HCT116 (cell line): Measurements from ENCODE around the gene COL9A3. TPM values are rescaled to one million over a fixed set of nuclear protein-coding genes. Genes with fewer than 3 reads are reported as not detected.

Source experiments
- ATAC-seq: fragments of 200-7000 bp; cut with Tn5 transposase; 2 replicates; pipeline ENCODE4 v1.9.1; 2020; ENCODE audit warnings: mild to moderate bottlenecking, moderate library complexity
- BruUV-seq: library from RNA; stranded (reverse); fragments of 400-500 nt; replicated peaks from 2 replicates; lab custom pipeline; 2021; lab: Mats Ljungman, UMichigan
- CTCF ChIA-PET: fragments of 300-600 bp; sonication (Branson Sonifier 250); formaldehyde crosslinking; loops from one replicate; lab custom pipeline; 2021; ENCODE audit warnings: antibody characterized with exemption; lab: Charles Lee
- POLR2A ChIA-PET: fragments of 300-600, 350-600 bp; sonication (Branson Sonifier 250); formaldehyde crosslinking; loops from one replicate; lab custom pipeline; 2021; ENCODE audit warnings: antibody characterized with exemption; lab: Charles Lee
- RAD21 ChIA-PET, 2 experiments: fragments of 300-600 bp; sonication (Branson Sonifier 250); formaldehyde crosslinking; loops; one replicate each; lab custom pipeline; 2023; ENCODE audit warnings: low total read pairs in 2 of 2; ENCODE audit not compliant: uncharacterized antibody in 2 of 2, unreplicated experiment in 2 of 2, low non-redundant PET in 1 of 2; lab: Charles Lee
- DNase-seq: peaks from one replicate; pipeline ENCODE4 v3.0.0-alpha.2; 2010; ENCODE audit warnings: low read depth, low spot score
- H2AFZ ChIP-seq: fragments of 200-600 bp; shearing (Covaris generic), sonication (generic); 2 replicates; pipeline ENCODE4 v1.6.1; 2017; ENCODE audit warnings: low read depth, mixed run types, mixed read lengths, antibody characterized with exemption, low read length; ENCODE audit not compliant: poor library complexity, severe bottlenecking
- H3K27ac ChIP-seq: 2 replicates; pipeline ENCODE4 v1.5.1; 2012; ENCODE audit warnings: low read depth, low read length
- H3K27me3 ChIP-seq: fragments of 200-600 bp; sonication (generic); 2 replicates; pipeline ENCODE4 v1.6.1; 2016; ENCODE audit warnings: mixed run types, low read length, mixed read lengths; ENCODE audit not compliant: insufficient read depth
- H3K36me3 ChIP-seq, 2 experiments: fragments of 200-500 bp in 1 of 2; fragments of 200-600 bp in 1 of 2; sonication (Bioruptor generic) in 1 of 2; sonication (generic) in 1 of 2; 2 replicates each; pipeline versions ENCODE4 v1.5.1 to v1.6.1; 2014 to 2016; ENCODE audit warnings: low read length in 2 of 2, inconsistent platforms in 1 of 2, mixed read lengths in 1 of 2, mixed run types in 1 of 2; ENCODE audit not compliant: insufficient read depth in 2 of 2, control insufficient read depth in 1 of 2
- H3K4me1 ChIP-seq, 2 experiments: fragments of 200-600 bp in 1 of 2; sonication (generic) in 1 of 2; 2 replicates each; pipeline versions ENCODE4 v1.5.1 to v1.6.1; 2012 to 2017; ENCODE audit warnings: low read length in 2 of 2, inconsistent platforms in 1 of 2, mild to moderate bottlenecking in 1 of 2, mixed read lengths in 1 of 2, mixed run types in 1 of 2, moderate library complexity in 1 of 2; ENCODE audit not compliant: insufficient read depth in 2 of 2, control insufficient read depth in 1 of 2
- H3K4me2 ChIP-seq: fragments of 200-600 bp; sonication (generic); 2 replicates; pipeline ENCODE4 v1.6.1; 2017; ENCODE audit warnings: mixed run types, low read length, mixed read lengths
- H3K4me3 ChIP-seq, 2 experiments: fragments of 200-600 bp in 1 of 2; sonication (generic) in 1 of 2; replicated peaks in 1 of 2; 2 replicates each; pipeline ENCODE4 v1.5.1; 2011 to 2016; ENCODE audit warnings: low read length in 2 of 2, control low read depth in 1 of 2, low read depth in 1 of 2, mild to moderate bottlenecking in 1 of 2, mixed read lengths in 1 of 2, mixed run types in 1 of 2
- H3K79me2 ChIP-seq: fragments of 200-600 bp; sonication (generic); 2 replicates; pipeline ENCODE4 v1.6.1; 2017; ENCODE audit warnings: mild to moderate bottlenecking, mixed run types, low read length, moderate library complexity, mixed read lengths; ENCODE audit not compliant: insufficient read depth
- H3K9ac ChIP-seq: fragments of 200-600 bp; sonication (generic); 2 replicates; pipeline ENCODE4 v1.6.1; 2016; ENCODE audit warnings: low read length, mixed read lengths
- H3K9me2 ChIP-seq: fragments of 200-600 bp; sonication (generic), shearing (Covaris generic); 2 replicates; pipeline ENCODE4 v1.6.1; 2017; ENCODE audit warnings: mixed run types, mild to moderate bottlenecking, moderate library complexity; ENCODE audit not compliant: insufficient read depth
- H3K9me3 ChIP-seq, 2 experiments: fragments of 200-500 bp in 1 of 2; fragments of 200-600 bp in 1 of 2; sonication (Bioruptor generic) in 1 of 2; sonication (generic) in 1 of 2; 2 replicates each; pipeline ENCODE4 v1.6.1; 2014 to 2017; ENCODE audit warnings: low read length in 2 of 2, mixed read lengths in 2 of 2, inconsistent platforms in 1 of 2, low read depth in 1 of 2, mild to moderate bottlenecking in 1 of 2, mixed run types in 1 of 2, moderate library complexity in 1 of 2; ENCODE audit not compliant: control insufficient read depth in 1 of 2, insufficient read depth in 1 of 2
- H4K20me1 ChIP-seq: fragments of 200-600 bp; sonication (generic), shearing (Covaris generic); 2 replicates; pipeline ENCODE4 v1.6.1; 2017; ENCODE audit warnings: mixed run types, mild to moderate bottlenecking, moderate library complexity; ENCODE audit not compliant: insufficient read depth
- EZH2 ChIP-seq: fragments of 200-600 bp; sonication (generic); IDR thresholded peaks from 2 replicates; pipeline ENCODE4 v1.6.1; 2017; ENCODE audit warnings: antibody characterized with exemption, mixed run types
- POLR2A ChIP-seq: IDR thresholded peaks from 2 replicates; pipeline ENCODE4 v1.7.0; 2011; ENCODE audit warnings: borderline replicate concordance; ENCODE audit not compliant: insufficient read depth, insufficient read length; ENCODE audit errors: extremely low read depth
- RAD21 ChIP-seq: IDR thresholded peaks from 2 replicates; pipeline ENCODE4 v1.6.1; 2012; ENCODE audit warnings: low read depth, mild to moderate bottlenecking
- SIN3A ChIP-seq: IDR thresholded peaks from 2 replicates; pipeline ENCODE4 v1.6.1; 2012; ENCODE audit warnings: low read depth
- SRF ChIP-seq: IDR thresholded peaks from 2 replicates; pipeline ENCODE4 v1.6.1; 2012; ENCODE audit warnings: low read depth
- TCF7L2 ChIP-seq: IDR thresholded peaks from 2 replicates; pipeline ENCODE4 v1.7.0; 2011; ENCODE audit warnings: borderline replicate concordance, inconsistent platforms; ENCODE audit not compliant: insufficient read depth, insufficient read length; ENCODE audit errors: extremely low read depth
- ZBTB33 ChIP-seq: IDR thresholded peaks from 2 replicates; pipeline ENCODE4 v1.6.1; 2011; ENCODE audit warnings: mild to moderate bottlenecking, low read length, moderate library complexity; ENCODE audit not compliant: insufficient replicate concordance; ENCODE audit errors: extremely low read depth
- intact Hi-C: fragments of 100-400 bp; cut with micrococcal nuclease; formaldehyde crosslinking; loops from 2 replicates; pipeline ENCODE4 v1.10.0; 2022
- total RNA-seq: library from RNA; stranded (reverse); gene quantifications from one replicate; pipeline ENCODE4 v1.2.1, GENCODE V29; 2021; ENCODE audit not compliant: unreplicated experiment
- TF ChIP-seq, protein P1 (sequence below), 3 experiments: fragments of 200-600 bp in 1 of 3; sonication (generic) in 1 of 3; IDR thresholded peaks in 2 of 3; conservative IDR thresholded peaks in 1 of 3; 2 replicates each; pipeline ENCODE4 v1.5.1; 2012 to 2017; ENCODE audit warnings: low read depth in 2 of 3, low read length in 2 of 3, antibody characterized with exemption in 1 of 3, borderline replicate concordance in 1 of 3, control low read depth in 1 of 3, mild to moderate bottlenecking in 1 of 3, mixed read lengths in 1 of 3, mixed run types in 1 of 3, moderate library complexity in 1 of 3; ENCODE audit not compliant: insufficient read depth in 1 of 3

The COL9A3 gene
- total RNA-seq, 1 experiment from 2014 or later = 29.7 TPM

GRCh38 chr20:62849431-62849830 lies 32.6 kb downstream of the COL9A3 start:
- ChIA-PET RAD21 (no interaction called here), CTCF (no interaction called here), POLR2A (no interaction called here)
- Histone ChIP-seq H3K27ac (no peak overlapping the region), H3K4me2 (no peak overlapping the region), H4K20me1 (no peaks in the 10 kb centered on the region), H2AFZ (no peak overlapping the region), H3K4me1 (no peaks in the 10 kb centered on the region), H3K27me3 (no peaks in the 10 kb centered on the region), H3K9me3 (no peaks in the 10 kb centered on the region), H3K79me2 (peaks cover 6% of the 10 kb centered on the region; the same call in 1 of the 2 replicates), H3K36me3 (peaks cover 19 to 32% of the 10 kb centered on the region in 2 experiments), H3K4me3 (no peak overlapping the region), H3K9me2 (no peaks in the 10 kb centered on the region), H3K9ac (no peak overlapping the region)
- TF ChIP-seq TCF7L2 (no peak), SIN3A (no peak), RAD21 (no peak), EZH2 (no peak), POLR2A (no peak), ZBTB33 (no peak), SRF (no peak)
- TF ChIP-seq, protein P1, sequence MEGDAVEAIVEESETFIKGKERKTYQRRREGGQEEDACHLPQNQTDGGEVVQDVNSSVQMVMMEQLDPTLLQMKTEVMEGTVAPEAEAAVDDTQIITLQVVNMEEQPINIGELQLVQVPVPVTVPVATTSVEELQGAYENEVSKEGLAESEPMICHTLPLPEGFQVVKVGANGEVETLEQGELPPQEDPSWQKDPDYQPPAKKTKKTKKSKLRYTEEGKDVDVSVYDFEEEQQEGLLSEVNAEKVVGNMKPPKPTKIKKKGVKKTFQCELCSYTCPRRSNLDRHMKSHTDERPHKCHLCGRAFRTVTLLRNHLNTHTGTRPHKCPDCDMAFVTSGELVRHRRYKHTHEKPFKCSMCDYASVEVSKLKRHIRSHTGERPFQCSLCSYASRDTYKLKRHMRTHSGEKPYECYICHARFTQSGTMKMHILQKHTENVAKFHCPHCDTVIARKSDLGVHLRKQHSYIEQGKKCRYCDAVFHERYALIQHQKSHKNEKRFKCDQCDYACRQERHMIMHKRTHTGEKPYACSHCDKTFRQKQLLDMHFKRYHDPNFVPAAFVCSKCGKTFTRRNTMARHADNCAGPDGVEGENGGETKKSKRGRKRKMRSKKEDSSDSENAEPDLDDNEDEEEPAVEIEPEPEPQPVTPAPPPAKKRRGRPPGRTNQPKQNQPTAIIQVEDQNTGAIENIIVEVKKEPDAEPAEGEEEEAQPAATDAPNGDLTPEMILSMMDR (IDR thresholded peaks at IDR 0.05 in 2 of 3, conservative IDR thresholded peaks at IDR 0.05 in 1 of 3; ENCODE audit: borderline replicate concordance in 1 of 3, insufficient read depth in 1 of 3, low read depth in 2 of 3, low read length in 2 of 3) = no peak
- no peak for DNase-seq
- BruUV-seq = no TSS peak
- intact Hi-C loops = no loop called here
- ATAC-seq = no peak
